HG03159 (cell line): ENCODE data around the gene TRAF3IP1.
"Not testable (repeated sequence)": the region's sequence is repeated elsewhere in the genome, so short reads cannot be mapped to it uniquely, and the experiment has no call there.

Experiments used
- ATAC-seq: cut with Tn5 transposase; IDR thresholded peaks from one replicate; pipeline ENCODE4 v1.9.1; 2021; ENCODE audit warnings: mild to moderate bottlenecking, moderate library complexity; ENCODE audit not compliant: unreplicated experiment

TRAF3IP1 gene

DNA sequence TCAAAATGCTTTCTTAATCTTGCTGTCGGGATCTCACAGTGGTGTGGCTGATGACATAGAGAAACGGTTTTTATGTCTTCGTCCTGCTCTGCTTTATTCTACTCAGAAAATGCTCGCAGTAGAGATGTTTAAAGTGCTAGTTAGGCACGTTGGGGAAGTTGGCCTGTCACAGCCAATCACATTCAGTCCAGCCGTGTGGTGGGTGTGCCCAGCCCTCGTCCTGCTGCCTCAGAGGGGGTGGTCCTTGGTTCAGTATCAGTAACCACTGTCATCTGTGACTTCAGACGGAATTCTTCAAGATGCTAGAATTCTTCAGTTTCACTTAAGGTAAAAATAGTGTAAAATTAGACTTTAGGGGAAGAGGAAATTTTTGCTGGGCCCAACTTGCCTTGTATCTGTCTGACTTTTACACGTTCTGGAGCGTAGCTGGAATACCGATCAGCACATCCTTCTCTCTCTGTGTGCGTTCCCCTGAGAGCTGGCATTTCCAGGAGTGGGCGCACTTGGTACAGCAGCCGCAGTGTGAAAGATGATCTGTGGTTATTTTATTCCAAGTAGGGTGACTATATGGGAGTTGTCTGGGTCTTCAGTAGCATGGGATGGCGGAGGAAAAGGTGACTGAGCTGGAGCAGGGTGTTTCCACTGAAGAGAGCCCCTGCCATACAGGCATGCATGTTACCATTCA, 18.5 kb downstream of the TRAF3IP1 start:
- ATAC-seq = no peak

- no peak for ATAC-seq
Observed at GRCh38 chr2:238339395-238339780, 19.1 kb downstream of the TRAF3IP1 start.

GRCh38 chr2:238339814-238340213, 19.5 kb downstream of the TRAF3IP1 start:
- no peak for ATAC-seq

DNA sequence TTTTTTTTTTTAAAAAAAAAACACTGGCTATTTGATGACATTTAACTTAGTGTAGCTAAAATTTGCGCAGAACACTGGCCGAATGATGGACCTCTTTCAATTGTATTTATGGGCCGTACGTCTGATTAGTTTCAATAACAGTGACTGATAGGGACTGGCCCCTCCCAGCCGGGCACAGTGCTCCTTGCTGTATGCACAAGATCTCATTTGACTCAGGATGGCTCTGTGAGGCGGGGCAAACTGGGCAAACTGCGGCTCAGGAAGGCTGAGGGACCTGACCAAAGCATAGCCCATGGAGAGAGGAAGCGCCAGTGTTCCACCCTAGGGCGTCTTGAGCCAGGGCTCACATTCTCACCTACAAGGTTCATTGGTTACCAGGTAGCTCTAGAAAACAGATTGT, 21.2 kb downstream of the TRAF3IP1 start:
- ATAC-seq = no peak

GRCh38 chr2:238344035-238344434, 23.7 kb downstream of the TRAF3IP1 start:
- ATAC-seq = no peak

- ATAC-seq = no peak
Observed at GRCh38 chr2:238344517-238344916, 24.2 kb downstream of the TRAF3IP1 start.

DNA sequence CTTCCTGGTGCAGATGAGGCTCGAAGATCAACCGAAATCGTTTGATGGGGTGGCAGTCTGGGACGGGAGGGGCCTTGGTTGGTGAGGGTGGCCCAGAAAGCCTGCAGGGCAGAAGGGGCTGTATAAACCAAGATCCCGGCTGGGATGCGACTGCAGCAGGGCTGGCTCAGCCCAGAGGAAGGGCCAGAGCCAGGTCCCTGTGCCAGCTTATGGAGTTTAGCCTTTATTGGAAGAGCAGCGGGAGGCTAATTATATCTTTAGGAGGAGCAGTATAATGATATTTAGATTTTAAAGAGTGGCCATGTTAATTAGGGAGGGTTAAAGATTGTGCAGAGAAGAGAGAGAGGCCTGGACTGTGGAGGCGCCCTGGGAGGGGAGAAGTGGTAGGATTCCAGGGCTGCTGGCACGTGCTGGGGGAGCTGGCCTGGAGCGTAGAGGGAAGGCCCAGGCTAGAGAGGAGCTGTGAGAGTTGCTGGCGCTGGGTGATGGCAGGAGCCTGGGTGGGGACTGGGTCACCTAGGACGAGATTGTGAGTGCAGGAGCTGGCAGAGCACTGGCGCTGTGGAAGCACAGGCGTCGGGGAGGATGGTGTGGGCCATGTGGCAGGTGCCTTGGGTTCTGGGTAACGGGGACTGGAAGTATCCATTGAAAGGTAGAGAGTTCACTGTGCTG, 25.1 kb downstream of the TRAF3IP1 start:
- ATAC-seq = no peak

DNA sequence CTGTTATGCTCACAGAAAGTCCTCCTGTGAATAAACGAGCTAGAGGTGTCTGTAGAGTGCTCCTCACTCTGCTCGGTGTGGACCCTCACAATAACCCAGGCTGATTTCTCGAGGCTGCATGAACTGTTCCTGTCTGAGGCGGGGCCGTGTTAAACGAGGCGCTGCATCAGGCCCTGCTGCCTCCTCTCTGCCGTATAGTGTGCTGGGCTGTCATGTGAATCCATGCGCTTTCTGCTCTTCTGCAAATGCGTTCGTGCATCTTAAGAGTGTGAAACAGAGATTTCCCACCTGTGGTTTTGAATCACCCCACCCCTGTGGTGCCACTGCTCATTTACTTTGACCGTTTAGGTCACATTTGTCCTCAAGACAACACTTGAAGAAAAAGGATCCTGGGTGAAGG, 26.2 kb downstream of the TRAF3IP1 start:
- ATAC-seq = no peak

- ATAC-seq = no peak
Observed at GRCh38 chr2:238350150-238350897, 30.0 kb downstream of the TRAF3IP1 start.

GRCh38 chr2:238351315-238351714, 31.0 kb downstream of the TRAF3IP1 start:
- no peak for ATAC-seq

DNA sequence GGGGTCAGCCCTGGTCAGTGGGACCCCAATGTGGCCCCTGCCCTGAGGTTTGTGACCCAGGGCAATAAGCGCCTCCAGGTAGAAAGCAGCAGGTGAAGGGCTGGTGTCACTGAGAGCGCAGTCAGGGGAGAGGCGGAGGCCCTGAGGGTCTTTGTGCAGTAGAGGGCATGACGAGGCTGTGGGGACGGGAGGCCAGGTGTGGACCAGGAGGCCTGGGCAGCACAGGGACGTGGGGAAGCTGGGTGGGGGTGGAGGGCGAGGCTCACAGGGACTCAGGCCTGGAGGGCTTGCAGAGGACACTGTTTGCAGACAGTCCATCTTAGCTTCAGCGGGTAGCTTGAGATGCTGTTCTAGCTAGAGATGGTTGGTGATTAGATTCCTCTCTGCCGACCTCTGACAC, 32.0 kb downstream of the TRAF3IP1 start:
- ATAC-seq = no peak

- ATAC-seq = no peak
Observed at GRCh38 chr2:238358769-238359168, 38.5 kb downstream of the TRAF3IP1 start.

GRCh38 chr2:238359403-238359802, 39.1 kb downstream of the TRAF3IP1 start:
- no peak for ATAC-seq

GRCh38 chr2:238361877-238362276, 41.6 kb downstream of the TRAF3IP1 start:
- ATAC-seq = no peak

- no peak for ATAC-seq
Observed at GRCh38 chr2:238362626-238363025, 42.3 kb downstream of the TRAF3IP1 start.

GRCh38 chr2:238369591-238370040, 49.3 kb downstream of the TRAF3IP1 start:
- no peak for ATAC-seq

- no peak for ATAC-seq
Observed at GRCh38 chr2:238370094-238370822, 49.9 kb downstream of the TRAF3IP1 start.

GRCh38 chr2:238370823-238371372, 50.6 kb downstream of the TRAF3IP1 start:
- no peak for ATAC-seq

DNA sequence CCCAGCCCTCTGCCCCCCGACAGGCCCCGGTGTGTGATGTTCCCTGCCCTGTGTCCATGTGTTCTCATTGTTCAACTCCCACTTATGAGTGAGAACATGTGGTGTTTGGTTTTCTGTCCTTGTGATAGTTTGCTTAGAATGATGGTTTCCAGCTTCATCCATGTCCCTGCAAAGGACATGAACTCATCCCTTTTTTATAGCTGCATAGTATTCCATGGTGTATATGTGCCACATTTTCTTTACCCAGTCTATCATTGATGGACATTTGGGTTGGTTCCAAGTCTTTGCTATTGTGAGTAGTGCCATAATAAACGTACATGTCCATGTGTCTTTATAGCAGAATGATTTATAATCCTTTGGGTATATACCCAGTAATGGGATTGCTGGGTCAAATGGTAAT, 52.0 kb downstream of the TRAF3IP1 start:
- not testable (repeated sequence) for ATAC-seq

- ATAC-seq = no peak
Observed at GRCh38 chr2:238376884-238377391, 56.6 kb downstream of the TRAF3IP1 start.
